OCI-LY1 (cell line): Measurements from ENCODE around the gene LMBRD2.

Experiments
- H2AFZ ChIP-seq: fragments of 200-600 bp; sonication (generic), shearing (Covaris generic); 2 replicates; pipeline ENCODE4 v1.6.0; 2014; ENCODE audit warnings: antibody characterized with exemption, mild to moderate bottlenecking, low read length
- H3F3A ChIP-seq: fragments of 200-600 bp; sonication (generic), shearing (Covaris generic); 2 replicates; pipeline ENCODE4 v1.6.0; 2014; ENCODE audit warnings: mild to moderate bottlenecking, antibody characterized with exemption, low read length, moderate library complexity; ENCODE audit not compliant: insufficient read depth
- H3K27ac ChIP-seq: fragments of 200-600 bp; sonication (generic); 2 replicates; pipeline ENCODE4 v1.5.1; 2014; ENCODE audit warnings: low read length, mixed run types, mild to moderate bottlenecking, low read depth; ENCODE audit not compliant: poor library complexity, severe bottlenecking
- H3K27me3 ChIP-seq: fragments of 200-600 bp; sonication (generic); 2 replicates; pipeline ENCODE4 v1.6.0; 2014; ENCODE audit warnings: antibody characterized with exemption, mild to moderate bottlenecking, low read length, moderate library complexity; ENCODE audit not compliant: insufficient read depth
- H3K36me3 ChIP-seq: fragments of 200-600 bp; sonication (generic); 2 replicates; pipeline ENCODE4 v1.6.1; 2014; ENCODE audit warnings: mild to moderate bottlenecking, antibody characterized with exemption, low read length, moderate library complexity, mixed read lengths; ENCODE audit not compliant: insufficient read depth
- H3K4me1 ChIP-seq: fragments of 200-600 bp; sonication (generic); 2 replicates; pipeline ENCODE4 v1.5.1; 2014; ENCODE audit warnings: mild to moderate bottlenecking, low read length, moderate library complexity; ENCODE audit not compliant: insufficient read depth, severe bottlenecking
- H3K4me2 ChIP-seq: fragments of 200-600 bp; sonication (generic), shearing (Covaris generic); 2 replicates; pipeline ENCODE4 v1.6.1; 2014; ENCODE audit warnings: low read length
- H3K4me3 ChIP-seq: fragments of 200-600 bp; sonication (generic); 2 replicates; pipeline ENCODE4 v1.5.1; 2014; ENCODE audit warnings: low read length, low read depth, mild to moderate bottlenecking, mixed read lengths; ENCODE audit not compliant: poor library complexity, severe bottlenecking
- H3K79me2 ChIP-seq: fragments of 200-600 bp; shearing (Covaris generic); 2 replicates; pipeline ENCODE4 v1.6.1; 2016; ENCODE audit warnings: mixed run types, low read length, mixed read lengths; ENCODE audit not compliant: insufficient read depth
- H3K9ac ChIP-seq: fragments of 200-600 bp; sonication (generic), shearing (Covaris generic); 2 replicates; pipeline ENCODE4 v1.6.1; 2014; ENCODE audit warnings: mild to moderate bottlenecking, low read length, mixed read lengths
- H3K9me2 ChIP-seq: fragments of 200-600 bp; sonication (generic), shearing (Covaris generic); 2 replicates; pipeline ENCODE4 v1.6.1; 2014; ENCODE audit warnings: low read depth, mild to moderate bottlenecking, low read length, mixed read lengths
- H3K9me3 ChIP-seq: fragments of 200-600 bp; shearing (Covaris generic); 2 replicates; pipeline ENCODE4 v1.6.1; 2014; ENCODE audit warnings: low read length, mixed read lengths
- H4K20me1 ChIP-seq: fragments of 200-600 bp; sonication (generic), shearing (Covaris generic); 2 replicates; pipeline ENCODE4 v1.6.0; 2016; ENCODE audit warnings: mild to moderate bottlenecking, low read length; ENCODE audit not compliant: insufficient read depth
- CTCF ChIP-seq: fragments of 200-600 bp; sonication (generic), shearing (Covaris generic); IDR thresholded peaks from 2 replicates; pipeline ENCODE4 v1.5.1; 2017; ENCODE audit warnings: mild to moderate bottlenecking, antibody characterized with exemption, low read length, moderate library complexity, mixed read lengths
- EZH2 ChIP-seq: fragments of 200-600 bp; sonication (generic), shearing (Covaris generic); IDR thresholded peaks from 2 replicates; pipeline ENCODE4 v1.8.0; 2017; ENCODE audit warnings: borderline replicate concordance, mixed run types, mild to moderate bottlenecking, antibody characterized with exemption, low read length, moderate library complexity, mixed read lengths

Gene LMBRD2

GRCh38 chr5:36146390-36146789 is 5.3 kb downstream of the LMBRD2 start:
- peaks cover 53% of the 10 kb centered on the region for H3K79me2 ChIP-seq
- no peaks in the 10 kb centered on the region for H3K9me2 ChIP-seq
- H3K36me3 ChIP-seq = peaks cover 20% of the 10 kb centered on the region
- TF ChIP-seq EZH2 = no peak
- no peak for TF ChIP-seq CTCF
- no peak overlapping the region for H3K27ac ChIP-seq
- H3K4me3 ChIP-seq = no peak overlapping the region
- H3K9me3 ChIP-seq = 0 out of 2 replicates have a peak, but pooled peaks cover 3% of the 10 kb centered on the region
- H3K27me3 ChIP-seq = no peaks in the 10 kb centered on the region
- H2AFZ ChIP-seq = no peak overlapping the region
- H3K4me1 ChIP-seq = peaks cover 33% of the 10 kb centered on the region
- no peak overlapping the region for H3K4me2 ChIP-seq
- H4K20me1 ChIP-seq = no peaks in the 10 kb centered on the region
- no peaks in the 10 kb centered on the region for H3F3A ChIP-seq
- no peak overlapping the region for H3K9ac ChIP-seq

GRCh38 chr5:36145311-36145710 is 6.4 kb downstream of the LMBRD2 start:
- peaks cover 27% of the 10 kb centered on the region for H3K4me1 ChIP-seq
- TF ChIP-seq CTCF (no peak), EZH2 (no peak)
- no peak overlapping the region for H2AFZ ChIP-seq
- H4K20me1 ChIP-seq = no peaks in the 10 kb centered on the region
- H3K27ac ChIP-seq = no peak overlapping the region
- no peak overlapping the region for H3K9ac ChIP-seq
- H3K9me3 ChIP-seq = 0 out of 2 replicates have a peak, but pooled peaks cover 3% of the 10 kb centered on the region
- H3K79me2 ChIP-seq = peaks cover 47% of the 10 kb centered on the region
- H3K36me3 ChIP-seq = peaks cover 30% of the 10 kb centered on the region
- H3F3A ChIP-seq = no peaks in the 10 kb centered on the region
- no peak overlapping the region for H3K4me3 ChIP-seq
- H3K4me2 ChIP-seq = no peak overlapping the region
- no peaks in the 10 kb centered on the region for H3K27me3 ChIP-seq
- H3K9me2 ChIP-seq = no peaks in the 10 kb centered on the region

- no peak overlapping the region for H3K9ac ChIP-seq
- no peaks in the 10 kb centered on the region for H3K27me3 ChIP-seq
- H2AFZ ChIP-seq = no peak overlapping the region
- TF ChIP-seq EZH2 (no peak), CTCF (no peak)
- peaks cover 5% of the 10 kb centered on the region; the same call in 1 of the 2 replicates for H3K79me2 ChIP-seq
- H4K20me1 ChIP-seq = no peaks in the 10 kb centered on the region
- H3K9me3 ChIP-seq = 0 out of 2 replicates have a peak, but pooled peaks cover 9% of the 10 kb centered on the region
- no peaks in the 10 kb centered on the region for H3K9me2 ChIP-seq
- no peak overlapping the region for H3K4me2 ChIP-seq
- H3F3A ChIP-seq = no peaks in the 10 kb centered on the region
- no peaks in the 10 kb centered on the region for H3K4me1 ChIP-seq
- no peak overlapping the region for H3K4me3 ChIP-seq
- no peak overlapping the region for H3K27ac ChIP-seq
- H3K36me3 ChIP-seq = peaks cover 70% of the 10 kb centered on the region
Observed at GRCh38 chr5:36138900-36139683, 12.6 kb downstream of the LMBRD2 start.
